Measurements from ENCODE around the gene CRYBA2.

CRYBA2 gene

GRCh38 chr2:218952160-218952559 lies 41.1 kb downstream of the CRYBA2 start:
- no peak for DNase-seq

- no peak for DNase-seq
Measured at GRCh38 chr2:218946621-218947020, 46.6 kb downstream of the CRYBA2 start.

- no peak for DNase-seq
Measured at GRCh38 chr2:218944759-218945404, 48.3 kb downstream of the CRYBA2 start.
